Skin epidermis (tissue), 12 donors: ENCODE measurements around the gene WWC1.
A peak's percentile ranks its signal among the peaks of the same experiment; 100 is the strongest.

Source experiments
- H3K27ac ChIP-seq, 21 experiments: fragments of 200-600 bp; sonication (generic) in 11 of 21; one replicate each; pipeline ENCODE4 v1.5.0; 2020; ENCODE audit warnings: mild to moderate bottlenecking in 3 of 21, inconsistent platforms in 2 of 21, moderate library complexity in 2 of 21
- H3K4me3 ChIP-seq, 7 experiments: fragments of 200-600 bp; sonication (generic) in 2 of 7; one replicate each; pipeline ENCODE4 v1.5.0; 2020; ENCODE audit warnings: inconsistent platforms in 2 of 7, mild to moderate bottlenecking in 2 of 7, moderate library complexity in 1 of 7

WWC1 gene

GRCh38 chr5:168390491-168390890 is 99.0 kb downstream of the WWC1 start:
- Histone ChIP-seq H3K27ac (peak overlapping the region in 3 of 21 experiments; percentile 16 to 65 (median 21)), H3K4me3 (no peak overlapping the region)

- Histone ChIP-seq H3K27ac (no peak overlapping the region), H3K4me3 (no peak overlapping the region)
Measured at GRCh38 chr5:168393773-168394172, 102.3 kb downstream of the WWC1 start.

- Histone ChIP-seq H3K27ac (peak overlapping the region in 5 of 21 experiments; percentile 26 to 65 (median 49)), H3K4me3 (no peak overlapping the region)
Measured at GRCh38 chr5:168400429-168401220, 109.2 kb downstream of the WWC1 start.

GRCh38 chr5:168401226-168401625 is 109.8 kb downstream of the WWC1 start:
- no peak overlapping the region for H3K4me3 ChIP-seq
- peak overlapping the region in 7 of 21 experiments; percentile 5 to 65 (median 33) for H3K27ac ChIP-seq

- Histone ChIP-seq H3K27ac (peak overlapping the region in 7 of 21 experiments; percentile 5 to 57 (median 26)), H3K4me3 (no peak overlapping the region)
Measured at GRCh38 chr5:168401880-168402279, 110.4 kb downstream of the WWC1 start.

GRCh38 chr5:168404365-168404764 is 112.9 kb downstream of the WWC1 start:
- peak overlapping the region in 7 of 21 experiments; percentile 2 to 79 (median 12) for H3K27ac ChIP-seq
- H3K4me3 ChIP-seq: no peak overlapping the region

GRCh38 chr5:168407211-168407610 is 115.8 kb downstream of the WWC1 start:
- H3K27ac ChIP-seq: no peak overlapping the region
- no peak overlapping the region for H3K4me3 ChIP-seq

- no peak overlapping the region for H3K4me3 ChIP-seq
Measured at GRCh38 chr5:168408561-168409305, 117.3 kb downstream of the WWC1 start.

GRCh38 chr5:168409591-168410458 is 118.4 kb downstream of the WWC1 start:
- Histone ChIP-seq H3K4me3 (no peak overlapping the region), H3K27ac (peak overlapping the region in 14 of 21 experiments; percentile 22 to 73 (median 60))

More at GRCh38 chr5:168408561-168409305, 117.3 kb downstream of the WWC1 start:
- H3K27ac ChIP-seq: peak overlapping the region in 14 of 21 experiments; percentile 16 to 73 (median 60)

- no peak overlapping the region for H3K27ac ChIP-seq
- no peak overlapping the region for H3K4me3 ChIP-seq
Measured at GRCh38 chr5:168411871-168412270, 120.4 kb downstream of the WWC1 start.

- no peak overlapping the region for H3K4me3 ChIP-seq
- H3K27ac ChIP-seq: no peak overlapping the region
Measured at GRCh38 chr5:168413062-168413461, 121.6 kb downstream of the WWC1 start.

- Histone ChIP-seq H3K27ac (no peak overlapping the region), H3K4me3 (no peak overlapping the region)
Measured at GRCh38 chr5:168413596-168413995, 122.2 kb downstream of the WWC1 start.

- Histone ChIP-seq H3K4me3 (no peak overlapping the region), H3K27ac (no peak overlapping the region)
Measured at GRCh38 chr5:168415401-168415800, 124.0 kb downstream of the WWC1 start.

- no peak overlapping the region for H3K4me3 ChIP-seq
- H3K27ac ChIP-seq: no peak overlapping the region
Measured at GRCh38 chr5:168415971-168416370, 124.5 kb downstream of the WWC1 start.

- Histone ChIP-seq H3K4me3 (no peak overlapping the region), H3K27ac (no peak overlapping the region)
Measured at GRCh38 chr5:168417731-168418429, 126.4 kb downstream of the WWC1 start.

- Histone ChIP-seq H3K27ac (no peak overlapping the region), H3K4me3 (no peak overlapping the region)
Measured at GRCh38 chr5:168420461-168420860, 129.0 kb downstream of the WWC1 start.

- H3K27ac ChIP-seq: no peak overlapping the region
- H3K4me3 ChIP-seq: no peak overlapping the region
Measured at GRCh38 chr5:168422431-168422830, 131.0 kb downstream of the WWC1 start.

GRCh38 chr5:168423478-168423877 is 132.0 kb downstream of the WWC1 start:
- no peak overlapping the region for H3K27ac ChIP-seq

GRCh38 chr5:168423971-168424370 is 132.5 kb downstream of the WWC1 start:
- Histone ChIP-seq H3K27ac (no peak overlapping the region), H3K4me3 (no peak overlapping the region)

More at GRCh38 chr5:168423478-168423877, 132.0 kb downstream of the WWC1 start:
- no peak overlapping the region for H3K4me3 ChIP-seq
